OCI-LY1 (cell line): ENCODE data around the gene GJA5.

Experiments
- H2AFZ ChIP-seq: fragments of 200-600 bp; sonication (generic), shearing (Covaris generic); 2 replicates; pipeline ENCODE4 v1.6.0; 2014; ENCODE audit warnings: antibody characterized with exemption, mild to moderate bottlenecking, low read length
- H3F3A ChIP-seq: fragments of 200-600 bp; sonication (generic), shearing (Covaris generic); 2 replicates; pipeline ENCODE4 v1.6.0; 2014; ENCODE audit warnings: mild to moderate bottlenecking, antibody characterized with exemption, low read length, moderate library complexity; ENCODE audit not compliant: insufficient read depth
- H3K27ac ChIP-seq: fragments of 200-600 bp; sonication (generic); 2 replicates; pipeline ENCODE4 v1.5.1; 2014; ENCODE audit warnings: low read length, mixed run types, mild to moderate bottlenecking, low read depth; ENCODE audit not compliant: poor library complexity, severe bottlenecking
- H3K27me3 ChIP-seq: fragments of 200-600 bp; sonication (generic); 2 replicates; pipeline ENCODE4 v1.6.0; 2014; ENCODE audit warnings: antibody characterized with exemption, mild to moderate bottlenecking, low read length, moderate library complexity; ENCODE audit not compliant: insufficient read depth
- H3K36me3 ChIP-seq: fragments of 200-600 bp; sonication (generic); 2 replicates; pipeline ENCODE4 v1.6.1; 2014; ENCODE audit warnings: mild to moderate bottlenecking, antibody characterized with exemption, low read length, moderate library complexity, mixed read lengths; ENCODE audit not compliant: insufficient read depth
- H3K4me1 ChIP-seq: fragments of 200-600 bp; sonication (generic); 2 replicates; pipeline ENCODE4 v1.5.1; 2014; ENCODE audit warnings: mild to moderate bottlenecking, low read length, moderate library complexity; ENCODE audit not compliant: insufficient read depth, severe bottlenecking
- H3K4me2 ChIP-seq: fragments of 200-600 bp; sonication (generic), shearing (Covaris generic); 2 replicates; pipeline ENCODE4 v1.6.1; 2014; ENCODE audit warnings: low read length
- H3K4me3 ChIP-seq: fragments of 200-600 bp; sonication (generic); 2 replicates; pipeline ENCODE4 v1.5.1; 2014; ENCODE audit warnings: low read length, low read depth, mild to moderate bottlenecking, mixed read lengths; ENCODE audit not compliant: poor library complexity, severe bottlenecking
- H3K79me2 ChIP-seq: fragments of 200-600 bp; shearing (Covaris generic); 2 replicates; pipeline ENCODE4 v1.6.1; 2016; ENCODE audit warnings: mixed run types, low read length, mixed read lengths; ENCODE audit not compliant: insufficient read depth
- H3K9ac ChIP-seq: fragments of 200-600 bp; sonication (generic), shearing (Covaris generic); 2 replicates; pipeline ENCODE4 v1.6.1; 2014; ENCODE audit warnings: mild to moderate bottlenecking, low read length, mixed read lengths
- H3K9me2 ChIP-seq: fragments of 200-600 bp; sonication (generic), shearing (Covaris generic); 2 replicates; pipeline ENCODE4 v1.6.1; 2014; ENCODE audit warnings: low read depth, mild to moderate bottlenecking, low read length, mixed read lengths
- H3K9me3 ChIP-seq: fragments of 200-600 bp; shearing (Covaris generic); 2 replicates; pipeline ENCODE4 v1.6.1; 2014; ENCODE audit warnings: low read length, mixed read lengths
- H4K20me1 ChIP-seq: fragments of 200-600 bp; sonication (generic), shearing (Covaris generic); 2 replicates; pipeline ENCODE4 v1.6.0; 2016; ENCODE audit warnings: mild to moderate bottlenecking, low read length; ENCODE audit not compliant: insufficient read depth
- EZH2 ChIP-seq: fragments of 200-600 bp; sonication (generic), shearing (Covaris generic); IDR thresholded peaks from 2 replicates; pipeline ENCODE4 v1.8.0; 2017; ENCODE audit warnings: borderline replicate concordance, mixed run types, mild to moderate bottlenecking, antibody characterized with exemption, low read length, moderate library complexity, mixed read lengths
- TF ChIP-seq, protein P1 (sequence below): fragments of 200-600 bp; sonication (generic), shearing (Covaris generic); IDR thresholded peaks from 2 replicates; pipeline ENCODE4 v1.5.1; 2017; ENCODE audit warnings: mild to moderate bottlenecking, antibody characterized with exemption, low read length, moderate library complexity, mixed read lengths

The GJA5 gene

GRCh38 chr1:147758379-147759100 lies 1.9 kb downstream of the GJA5 start:
- no peak overlapping the region for H3K4me2 ChIP-seq
- H3K27ac ChIP-seq = no peak overlapping the region
- H2AFZ ChIP-seq = no peak overlapping the region
- H3K9me3 ChIP-seq = no peaks in the 10 kb centered on the region
- H3K27me3 ChIP-seq = no peaks in the 10 kb centered on the region; the same call in 1 of the 2 replicates
- TF ChIP-seq EZH2 = no peak
- TF ChIP-seq, protein P1, sequence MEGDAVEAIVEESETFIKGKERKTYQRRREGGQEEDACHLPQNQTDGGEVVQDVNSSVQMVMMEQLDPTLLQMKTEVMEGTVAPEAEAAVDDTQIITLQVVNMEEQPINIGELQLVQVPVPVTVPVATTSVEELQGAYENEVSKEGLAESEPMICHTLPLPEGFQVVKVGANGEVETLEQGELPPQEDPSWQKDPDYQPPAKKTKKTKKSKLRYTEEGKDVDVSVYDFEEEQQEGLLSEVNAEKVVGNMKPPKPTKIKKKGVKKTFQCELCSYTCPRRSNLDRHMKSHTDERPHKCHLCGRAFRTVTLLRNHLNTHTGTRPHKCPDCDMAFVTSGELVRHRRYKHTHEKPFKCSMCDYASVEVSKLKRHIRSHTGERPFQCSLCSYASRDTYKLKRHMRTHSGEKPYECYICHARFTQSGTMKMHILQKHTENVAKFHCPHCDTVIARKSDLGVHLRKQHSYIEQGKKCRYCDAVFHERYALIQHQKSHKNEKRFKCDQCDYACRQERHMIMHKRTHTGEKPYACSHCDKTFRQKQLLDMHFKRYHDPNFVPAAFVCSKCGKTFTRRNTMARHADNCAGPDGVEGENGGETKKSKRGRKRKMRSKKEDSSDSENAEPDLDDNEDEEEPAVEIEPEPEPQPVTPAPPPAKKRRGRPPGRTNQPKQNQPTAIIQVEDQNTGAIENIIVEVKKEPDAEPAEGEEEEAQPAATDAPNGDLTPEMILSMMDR = no peak
- no peaks in the 10 kb centered on the region for H4K20me1 ChIP-seq
- no peaks in the 10 kb centered on the region for H3K79me2 ChIP-seq
- no peaks in the 10 kb centered on the region for H3K9me2 ChIP-seq
- H3K4me1 ChIP-seq = no peaks in the 10 kb centered on the region
- H3F3A ChIP-seq = no peaks in the 10 kb centered on the region
- no peaks in the 10 kb centered on the region for H3K36me3 ChIP-seq
- no peak overlapping the region for H3K4me3 ChIP-seq
- H3K9ac ChIP-seq = no peak overlapping the region

- Histone ChIP-seq H4K20me1 (no peaks in the 10 kb centered on the region), H2AFZ (no peak overlapping the region), H3K27me3 (no peaks in the 10 kb centered on the region; the same call in 1 of the 2 replicates), H3K4me1 (no peaks in the 10 kb centered on the region), H3K4me3 (no peak overlapping the region), H3K79me2 (no peaks in the 10 kb centered on the region), H3K9ac (no peak overlapping the region), H3K9me3 (no peaks in the 10 kb centered on the region), H3K36me3 (no peaks in the 10 kb centered on the region), H3F3A (no peaks in the 10 kb centered on the region), H3K27ac (no peak overlapping the region), H3K4me2 (no peak overlapping the region), H3K9me2 (no peaks in the 10 kb centered on the region)
- TF ChIP-seq, protein P1 = no peak
Measured at GRCh38 chr1:147757015-147757990, 3.1 kb downstream of the GJA5 start.

GRCh38 chr1:147756341-147756740 lies 4.1 kb downstream of the GJA5 start:
- H3K9ac ChIP-seq = no peak overlapping the region
- H3K27ac ChIP-seq = no peak overlapping the region
- no peaks in the 10 kb centered on the region for H4K20me1 ChIP-seq
- no peak overlapping the region for H3K4me3 ChIP-seq
- no peak overlapping the region for H3K4me2 ChIP-seq
- H3K79me2 ChIP-seq = no peaks in the 10 kb centered on the region
- H3F3A ChIP-seq = no peaks in the 10 kb centered on the region
- no peaks in the 10 kb centered on the region for H3K9me2 ChIP-seq
- H3K9me3 ChIP-seq = no peaks in the 10 kb centered on the region
- H3K36me3 ChIP-seq = no peaks in the 10 kb centered on the region
- no peak overlapping the region for H2AFZ ChIP-seq
- H3K27me3 ChIP-seq = no peaks in the 10 kb centered on the region; the same call in 1 of the 2 replicates
- no peaks in the 10 kb centered on the region for H3K4me1 ChIP-seq
- TF ChIP-seq, protein P1 = no peak
- TF ChIP-seq EZH2 = no peak
